Mesothelial cell of epicardium (in vitro differentiated cells): Measurements from ENCODE around the gene GTPBP6. TPM values are rescaled to one million over a fixed set of nuclear protein-coding genes. Genes with fewer than 3 reads are reported as not detected.
A peak's percentile ranks its signal among the peaks of the same experiment; 100 is the strongest.

ENCODE experiments used
- DNase-seq, 2 experiments: peaks; one replicate each; pipeline ENCODE4 v3.0.0; 2021; ENCODE audit warnings: low spot score in 2 of 2; ENCODE audit not compliant: unreplicated experiment in 2 of 2
- H3K27ac Mint-ChIP-seq: 2 replicates; pipeline ENCODE4 v1.8.0; 2021; ENCODE audit warnings: mixed read lengths
- H3K27me3 Mint-ChIP-seq: 2 replicates; pipeline ENCODE4 v1.8.0; 2021; ENCODE audit warnings: low read depth, mixed read lengths
- H3K36me3 Mint-ChIP-seq: 2 replicates; pipeline ENCODE4 v1.8.0; 2021; ENCODE audit warnings: mixed read lengths
- H3K4me1 Mint-ChIP-seq: 2 replicates; pipeline ENCODE4 v1.8.0; 2021; ENCODE audit warnings: mixed read lengths
- H3K4me3 Mint-ChIP-seq: 2 replicates; pipeline ENCODE4 v1.8.0; 2021; ENCODE audit warnings: mild to moderate bottlenecking, moderate library complexity, mixed read lengths
- H3K9me3 Mint-ChIP-seq: 2 replicates; pipeline ENCODE4 v1.8.0; 2021; ENCODE audit warnings: mixed read lengths
- CTCF ChIP-seq: fragments of 200-600 bp; sonication (generic); IDR thresholded peaks from one replicate; pipeline ENCODE4 v1.5.0; 2021; ENCODE audit warnings: antibody characterized with exemption; ENCODE audit not compliant: unreplicated experiment
- total RNA-seq: library from RNA; stranded (reverse); gene quantifications from 3 replicates; pipeline ENCODE4 v1.2.1, GENCODE V29; 2021

GTPBP6 gene
- total RNA-seq, 1 donor from 2014 or later: 65.6 TPM

GRCh38 chrX:349196-349595, 30.6 kb upstream of the GTPBP6 start:
- TF ChIP-seq CTCF: no peak
- H3K4me1 Mint-ChIP-seq: peaks cover 4% of the 10 kb centered on the region
- no peak overlapping the region for H3K27ac Mint-ChIP-seq

GRCh38 chrX:348461-349117, 30.0 kb upstream of the GTPBP6 start:
- H3K4me3 Mint-ChIP-seq: no peak overlapping the region
- no peaks in the 10 kb centered on the region for H3K27me3 Mint-ChIP-seq
- peaks cover 4% of the 10 kb centered on the region for H3K4me1 Mint-ChIP-seq
- peak in 1 of 2 experiments; percentile 2 for DNase-seq
- peaks cover 26% of the 10 kb centered on the region for H3K36me3 Mint-ChIP-seq
- no peaks in the 10 kb centered on the region for H3K9me3 Mint-ChIP-seq
- peak overlapping the region; percentile 7 for H3K27ac Mint-ChIP-seq
- TF ChIP-seq CTCF: no peak

More at GRCh38 chrX:349196-349595, 30.6 kb upstream of the GTPBP6 start:
- Mint-ChIP-seq H3K27me3 (no peaks in the 10 kb centered on the region), H3K4me3 (no peak overlapping the region), H3K36me3 (peaks cover 26% of the 10 kb centered on the region), H3K9me3 (no peaks in the 10 kb centered on the region)
- DNase-seq: peak in 1 of 2 experiments; percentile 16

GRCh38 chrX:347351-348117, 28.9 kb upstream of the GTPBP6 start:
- Mint-ChIP-seq H3K4me3 (no peak overlapping the region), H3K27me3 (no peaks in the 10 kb centered on the region), H3K9me3 (no peaks in the 10 kb centered on the region), H3K36me3 (peaks cover 21% of the 10 kb centered on the region), H3K4me1 (peaks cover 4% of the 10 kb centered on the region), H3K27ac (no peak overlapping the region)
- TF ChIP-seq CTCF: no peak
- peak in 1 of 2 experiments; percentile 16 for DNase-seq

- TF ChIP-seq CTCF: no peak
- H3K27ac Mint-ChIP-seq: no peak overlapping the region
- DNase-seq: peak in 1 of 2 experiments; percentile 21
- peaks cover 4% of the 10 kb centered on the region for H3K4me1 Mint-ChIP-seq
- H3K36me3 Mint-ChIP-seq: peaks cover 26% of the 10 kb centered on the region
- no peak overlapping the region for H3K4me3 Mint-ChIP-seq
- H3K9me3 Mint-ChIP-seq: peaks cover 3% of the 10 kb centered on the region
- H3K27me3 Mint-ChIP-seq: no peaks in the 10 kb centered on the region
Observed at GRCh38 chrX:346034-346813, 27.6 kb upstream of the GTPBP6 start.

GRCh38 chrX:345020-345925, 26.7 kb upstream of the GTPBP6 start:
- no peak for TF ChIP-seq CTCF
- Mint-ChIP-seq H3K27me3 (no peaks in the 10 kb centered on the region), H3K27ac (no peak overlapping the region), H3K4me3 (no peak overlapping the region), H3K4me1 (peaks cover 4% of the 10 kb centered on the region), H3K36me3 (peaks cover 31% of the 10 kb centered on the region), H3K9me3 (peaks cover 3% of the 10 kb centered on the region)
- DNase-seq: peak in 1 of 2 experiments; percentile 5
